Measurements from ENCODE around the gene TAPT1.
"Not testable (repeated sequence)": the region's sequence is repeated elsewhere in the genome, so short reads cannot be mapped to it uniquely, and the experiment has no call there.

TAPT1 gene

DNA sequence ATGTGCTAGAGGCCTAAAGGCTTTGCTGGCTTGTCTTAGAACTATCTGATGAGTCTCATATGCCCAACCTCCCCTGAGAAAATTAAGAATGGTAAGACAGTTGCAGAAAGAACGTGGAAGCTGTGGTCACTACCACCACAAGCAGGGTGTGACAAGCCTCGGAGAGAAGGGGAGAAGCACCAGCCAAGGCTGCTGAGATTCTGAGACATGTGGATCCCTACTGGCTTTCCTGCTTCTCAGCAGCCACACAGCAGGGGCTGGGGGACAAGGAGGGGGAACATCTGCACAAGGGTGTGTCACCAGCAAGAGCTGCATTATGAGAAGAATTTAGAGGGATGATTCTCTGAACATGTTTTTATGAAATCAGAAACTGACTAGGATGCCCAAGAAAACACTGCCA is 19.4 kb downstream of the TAPT1 start:
- DNase-seq = no peak

DNA sequence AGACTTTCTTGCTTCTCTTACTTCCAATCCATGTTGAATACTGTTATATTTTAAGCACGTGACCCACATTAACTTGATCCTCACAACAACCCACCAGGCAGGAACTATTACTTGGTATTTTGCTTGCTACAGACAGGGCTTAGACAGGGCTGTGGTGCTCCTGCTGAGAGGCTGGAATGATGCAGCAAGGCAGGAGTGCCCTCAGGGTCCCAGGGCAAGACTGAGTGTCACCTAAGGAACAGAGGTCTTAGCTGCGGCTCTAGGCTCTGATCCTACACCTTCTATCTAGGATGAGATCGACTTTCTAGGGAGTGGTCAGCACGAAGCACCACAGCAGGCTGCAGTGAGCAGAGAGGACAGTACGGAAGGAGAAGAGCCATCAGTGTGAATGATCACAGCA is 20.0 kb downstream of the TAPT1 start:
- DNase-seq = no peak

DNA sequence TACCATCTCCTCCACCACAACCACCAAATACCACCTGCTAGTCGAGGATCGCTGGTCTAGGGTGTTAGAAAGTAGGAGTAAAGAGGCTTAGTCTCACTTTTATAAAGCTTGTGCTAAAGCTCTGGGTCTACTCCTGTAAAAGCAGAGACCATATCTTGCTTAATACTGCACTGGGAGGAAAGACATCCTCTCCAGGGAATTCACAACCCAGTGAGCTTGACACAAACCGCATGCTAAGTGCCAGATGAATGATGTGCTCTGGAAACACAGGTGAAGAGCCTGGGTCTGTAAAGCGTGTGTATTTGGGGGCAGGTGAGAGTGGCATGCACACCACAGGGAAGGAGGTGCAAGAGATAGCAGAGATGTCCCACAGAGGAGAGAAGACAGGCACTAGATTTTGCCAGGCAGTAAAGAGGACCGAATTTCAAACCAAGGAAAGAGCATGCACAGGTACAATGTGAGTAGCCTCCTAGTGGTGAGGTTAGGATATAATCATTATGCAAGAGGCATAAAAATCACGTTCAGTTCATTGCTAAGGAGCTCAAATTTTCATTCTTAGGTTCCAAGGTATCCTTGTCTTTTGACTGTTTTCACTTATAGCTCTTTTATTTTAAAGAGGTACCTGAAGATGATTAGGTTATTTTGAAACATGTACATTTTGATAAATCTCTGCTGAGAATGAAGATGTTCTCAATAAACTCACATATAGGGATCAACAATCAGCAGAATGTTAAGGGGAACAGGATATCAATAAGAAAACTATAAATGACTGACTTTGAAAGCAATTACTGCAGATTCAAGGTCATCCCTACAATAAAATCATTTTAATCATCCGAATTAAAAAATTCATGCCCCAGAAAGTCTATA is 20.7 kb downstream of the TAPT1 start:
- DNase-seq = no peak

DNA sequence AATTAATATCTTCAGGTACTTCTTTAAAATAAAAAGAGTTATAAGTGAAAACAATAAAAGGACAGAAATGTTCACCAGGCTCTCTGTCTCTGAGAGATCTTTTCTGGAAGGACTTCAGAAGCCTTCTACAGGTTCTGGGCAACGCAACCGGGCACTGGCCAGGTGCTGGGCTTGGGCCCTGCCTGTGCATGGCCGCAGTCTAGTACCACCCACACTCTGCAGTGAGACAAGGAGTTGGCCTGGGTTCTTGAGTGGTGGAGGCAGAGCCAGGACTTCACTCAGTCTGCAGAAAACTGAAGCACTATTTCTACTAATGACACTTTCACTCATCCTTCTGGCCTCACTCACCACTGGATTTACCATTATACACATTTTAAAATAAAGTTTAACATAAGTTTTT is 21.8 kb downstream of the TAPT1 start:
- no peak for DNase-seq

GRCh38 chr4:16203083-16203482 is 23.2 kb downstream of the TAPT1 start:
- DNase-seq = no peak

- no peak for DNase-seq
Observed at GRCh38 chr4:16202598-16202997, 23.7 kb downstream of the TAPT1 start.

DNA sequence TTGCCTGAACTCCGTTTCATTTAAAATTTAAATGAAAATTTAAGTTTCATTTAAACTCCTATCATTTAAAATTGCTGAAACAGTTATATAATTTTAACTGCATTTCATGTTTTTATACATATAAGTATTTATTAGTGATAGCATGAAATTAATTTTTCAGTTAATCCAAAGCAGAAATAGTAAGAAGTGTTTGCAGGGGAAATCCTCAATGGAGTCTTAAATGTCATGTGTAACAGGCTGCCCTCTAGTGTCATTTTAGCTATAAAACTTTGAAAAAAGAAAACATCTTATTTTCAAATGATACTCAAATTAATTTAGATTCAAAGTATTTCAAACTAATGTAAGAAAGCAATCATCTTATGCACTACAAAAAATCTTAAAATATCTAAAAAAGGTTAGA is 27.2 kb downstream of the TAPT1 start:
- no peak for DNase-seq

DNA sequence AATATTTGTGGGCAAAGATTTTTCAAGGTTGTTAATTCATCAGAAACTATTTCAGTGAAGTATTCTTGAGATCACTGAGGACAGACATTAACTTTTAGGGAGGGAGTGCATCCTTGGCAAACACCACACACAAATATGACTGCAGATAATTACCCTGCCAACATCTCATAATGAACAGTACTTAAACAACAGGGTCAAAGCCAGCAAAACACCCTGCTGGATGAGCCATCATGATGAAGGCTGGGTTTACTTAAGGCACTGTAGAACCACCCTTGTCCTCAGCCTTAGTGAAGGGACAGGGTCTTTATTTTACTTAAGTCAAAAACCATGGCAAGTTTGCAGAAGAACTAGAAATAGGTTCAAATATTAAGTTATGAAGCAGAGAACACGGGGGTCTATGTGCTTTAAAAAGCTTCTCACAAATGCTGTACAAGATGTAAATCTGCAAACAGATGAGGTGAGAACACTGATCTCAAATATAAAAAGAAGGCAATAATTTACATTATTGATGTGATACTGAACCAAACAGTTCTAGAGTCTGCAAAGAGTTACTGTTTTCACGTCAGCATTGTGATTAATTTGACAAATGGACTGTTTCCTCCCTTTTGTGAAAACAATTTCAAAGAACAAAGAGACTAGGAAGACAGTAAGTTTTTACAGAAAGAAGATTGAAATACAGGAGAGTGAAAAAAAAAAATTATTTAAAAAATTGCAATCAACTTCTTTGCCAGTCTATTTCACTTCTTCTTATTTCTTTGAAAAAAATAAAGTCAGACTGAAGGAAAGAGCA is 28.2 kb downstream of the TAPT1 start:
- no peak for DNase-seq

DNA sequence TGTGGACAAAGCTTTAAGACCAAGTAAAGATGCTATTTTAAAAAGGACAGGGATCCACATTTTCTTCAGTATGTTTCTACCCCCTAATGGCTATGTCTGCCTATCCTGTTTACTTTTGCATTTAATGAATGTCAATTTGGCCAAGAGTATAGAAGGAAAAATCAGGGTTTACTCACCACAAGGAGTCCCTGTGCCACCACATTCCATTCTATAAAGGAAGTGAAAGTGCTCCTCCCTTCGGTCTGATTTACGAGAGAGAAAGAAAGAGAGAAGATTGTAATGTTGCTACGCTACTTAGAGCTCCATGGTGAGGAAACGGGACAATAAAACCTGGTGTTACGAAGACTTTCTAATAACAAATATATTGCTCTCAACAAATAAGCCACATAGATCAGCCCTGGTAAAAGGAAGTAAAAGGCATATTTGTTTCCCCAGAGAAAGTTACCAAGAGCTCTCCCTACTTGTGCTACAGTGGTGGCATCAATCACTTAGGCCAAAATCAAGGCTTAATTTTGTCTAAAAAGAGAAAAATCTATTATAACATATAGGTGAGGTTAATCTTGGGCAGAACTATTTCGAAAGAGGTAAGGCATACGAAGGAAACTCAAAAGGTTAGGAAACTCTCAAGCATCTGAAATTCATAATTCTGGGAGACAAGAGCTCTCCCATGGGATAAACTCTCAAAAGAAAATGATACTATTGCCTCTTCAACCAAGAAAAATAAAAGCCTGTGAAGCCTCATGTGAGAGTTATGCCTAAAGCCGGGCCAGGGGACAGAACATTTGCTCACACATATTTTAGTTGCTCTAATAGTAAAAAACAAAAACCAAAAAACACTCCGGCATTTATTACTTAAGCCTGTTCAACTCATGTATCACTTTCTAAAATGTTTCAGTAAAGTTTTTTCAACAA is 29.5 kb downstream of the TAPT1 start:
- DNase-seq = peak; percentile 29

- no peak for DNase-seq
Observed at GRCh38 chr4:16195209-16195608, 31.1 kb downstream of the TAPT1 start.

GRCh38 chr4:16194798-16195197 is 31.5 kb downstream of the TAPT1 start:
- DNase-seq = not testable (repeated sequence)

- DNase-seq = no peak
Observed at GRCh38 chr4:16194214-16194613, 32.1 kb downstream of the TAPT1 start.

GRCh38 chr4:16192631-16193518 is 33.4 kb downstream of the TAPT1 start:
- no peak for DNase-seq

- DNase-seq = no peak
Observed at GRCh38 chr4:16192057-16192456, 34.2 kb downstream of the TAPT1 start.

DNA sequence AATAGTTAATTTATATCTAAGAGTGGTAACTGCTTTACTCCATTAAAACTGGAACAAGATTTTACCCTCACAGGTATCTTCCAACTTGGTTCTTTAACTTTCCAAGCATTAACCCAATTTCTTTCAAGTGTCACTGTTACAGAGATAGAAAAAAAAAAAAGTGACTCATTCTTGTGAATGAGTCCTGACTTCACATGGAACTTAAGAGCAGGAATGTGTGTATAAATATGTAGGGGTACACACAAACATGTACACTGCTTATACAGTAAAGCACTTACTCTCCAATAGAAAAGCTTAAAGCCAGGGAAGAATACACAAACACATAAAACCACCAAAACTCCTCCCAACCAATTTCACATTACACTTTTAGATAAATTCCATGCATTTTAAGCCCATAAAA is 38.8 kb downstream of the TAPT1 start:
- DNase-seq = no peak

DNA sequence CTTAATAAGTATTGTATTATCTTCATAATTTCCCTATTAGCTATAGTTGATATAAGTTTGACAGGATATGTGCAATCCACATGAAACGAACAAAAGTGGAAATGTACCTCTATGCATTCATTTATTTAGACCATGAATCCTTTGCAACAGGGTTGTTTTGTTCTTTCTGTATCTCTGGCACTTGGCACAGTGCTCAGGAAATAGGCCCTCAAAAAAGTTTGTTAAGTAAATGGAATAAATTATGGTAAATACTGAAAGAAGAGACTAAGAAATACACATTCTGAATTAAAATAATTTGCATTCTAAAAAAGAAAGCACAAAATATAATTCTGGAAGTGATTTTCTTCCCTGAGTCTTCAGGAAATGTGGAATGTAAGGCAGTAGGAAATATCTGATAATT is 39.3 kb downstream of the TAPT1 start:
- no peak for DNase-seq

DNA sequence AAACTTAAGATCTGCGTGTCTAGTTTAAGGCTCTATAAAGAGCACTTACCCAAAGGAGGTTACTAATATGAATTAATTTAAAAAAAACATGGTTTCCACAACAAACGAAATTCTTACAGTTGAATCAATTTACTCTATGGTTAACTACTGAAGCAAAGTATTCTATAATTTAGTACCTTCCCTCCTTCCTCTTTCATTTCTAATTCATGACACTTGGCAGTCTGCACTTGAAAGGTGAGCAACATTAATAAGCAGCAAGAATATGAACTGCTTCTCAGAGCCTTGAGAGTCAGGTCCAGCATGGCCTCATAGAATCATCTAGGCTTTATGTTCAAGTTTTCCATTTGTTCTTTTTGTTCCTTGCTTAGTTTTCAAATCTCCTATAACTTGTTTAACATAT is 42.7 kb downstream of the TAPT1 start:
- no peak for DNase-seq

DNA sequence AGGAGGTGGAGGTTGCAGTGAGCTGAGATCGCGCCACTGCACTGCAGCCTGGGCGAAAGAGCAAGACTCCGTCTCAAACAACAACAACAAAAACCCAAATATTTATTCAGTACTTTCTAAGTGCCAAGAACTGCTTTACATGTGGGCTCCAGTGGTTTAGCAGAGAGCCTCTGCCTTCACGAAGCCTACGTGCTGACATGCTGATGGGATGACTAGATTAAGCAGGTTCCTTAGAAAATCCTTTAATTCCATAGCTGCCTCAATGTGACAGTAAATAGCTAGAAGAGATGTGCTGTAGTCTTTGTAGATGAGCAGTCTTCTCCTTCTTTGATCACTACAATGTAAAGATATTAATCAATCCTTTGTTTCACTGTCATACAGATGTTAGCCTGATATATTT is 49.6 kb downstream of the TAPT1 start:
- DNase-seq = no peak

GRCh38 chr4:16171831-16172230 is 54.4 kb downstream of the TAPT1 start:
- DNase-seq = no peak

GRCh38 chr4:16169490-16169889 is 56.8 kb downstream of the TAPT1 start:
- DNase-seq = no peak

DNA sequence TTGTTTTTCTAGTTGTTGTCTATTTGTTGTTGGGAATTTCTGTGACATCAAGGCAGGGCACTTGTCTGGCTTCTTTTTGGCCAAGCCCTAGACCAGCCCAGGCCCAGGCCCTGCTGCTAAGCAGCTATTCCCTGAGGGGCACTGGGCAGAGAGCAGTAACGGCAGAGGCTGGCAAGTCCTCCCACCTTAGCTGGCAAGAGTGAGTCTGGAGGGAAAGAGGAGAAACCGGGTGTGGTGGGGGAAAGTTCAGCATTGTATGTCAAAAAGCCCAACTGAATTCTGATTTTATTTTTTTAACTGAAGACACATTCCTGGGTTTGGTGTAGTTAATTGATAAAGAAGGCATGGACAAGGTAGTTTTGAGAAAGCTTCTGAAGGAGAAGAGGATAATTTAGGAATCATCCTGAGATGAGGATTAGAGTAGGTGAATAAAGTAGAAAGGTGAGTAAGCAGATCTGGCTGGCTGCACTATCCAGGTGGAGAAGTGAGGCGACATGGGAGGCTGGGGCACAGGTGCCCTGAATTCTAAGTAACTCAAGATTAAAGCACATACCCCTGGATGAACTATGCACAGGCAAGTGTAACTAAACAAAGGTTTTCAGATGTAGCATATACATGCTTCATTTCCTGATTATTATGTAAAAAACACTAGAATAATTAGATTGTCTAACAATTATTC is 57.4 kb downstream of the TAPT1 start:
- no peak for DNase-seq

DNA sequence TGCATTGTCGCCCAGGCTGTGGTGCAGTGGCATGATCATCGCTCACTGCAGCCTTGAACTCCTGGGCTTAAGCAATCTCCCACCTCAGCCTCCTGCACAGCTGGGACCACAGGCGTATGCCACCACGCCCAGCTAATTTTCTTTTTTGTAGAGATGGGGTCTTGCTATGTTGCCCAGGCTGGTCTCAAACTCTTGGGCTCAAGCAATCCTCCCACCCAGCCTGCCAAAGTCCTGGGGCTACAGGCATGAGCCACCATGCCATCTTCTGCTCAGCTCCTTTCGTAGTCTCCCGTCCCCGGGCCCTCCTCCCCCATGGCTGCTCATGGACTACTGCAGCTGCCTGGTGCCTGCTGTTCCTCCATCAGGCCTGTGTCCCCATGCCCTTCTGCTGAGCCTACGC is 58.1 kb downstream of the TAPT1 start:
- DNase-seq = no peak
